PFSK-1 (cell line): ENCODE measurements around the gene IQGAP3.

Source experiments
- FOXP2 ChIP-seq: optimal IDR thresholded peaks from 2 replicates; pipeline ENCODE3; 2011; ENCODE audit warnings: borderline replicate concordance, control low read depth, inconsistent platforms; ENCODE audit not compliant: insufficient read depth; ENCODE audit errors: extremely low read length, extremely low read depth
- POLR2AphosphoS5 ChIP-seq: IDR thresholded peaks from 2 replicates; pipeline ENCODE4 v1.6.1; 2012; ENCODE audit warnings: low read depth, mild to moderate bottlenecking, control low read depth, low read length, moderate library complexity
- REST ChIP-seq, 2 experiments: IDR thresholded peaks; 2 replicates each; pipeline versions ENCODE4 v1.6.1 to v1.8.0; 2011 to 2012; ENCODE audit warnings: low read depth in 2 of 2, low read length in 2 of 2, control low read depth in 1 of 2, inconsistent platforms in 1 of 2, mild to moderate bottlenecking in 1 of 2, moderate library complexity in 1 of 2; ENCODE audit not compliant: insufficient read depth in 1 of 2
- SIN3A ChIP-seq: IDR thresholded peaks from 2 replicates; pipeline ENCODE4 v1.6.1; 2012; ENCODE audit warnings: mild to moderate bottlenecking, low read length, moderate library complexity, borderline replicate concordance; ENCODE audit not compliant: insufficient read depth
- TAF1 ChIP-seq: IDR thresholded peaks from 2 replicates; pipeline ENCODE4 v1.6.1; 2012; ENCODE audit warnings: low read length, control low read depth, borderline replicate concordance; ENCODE audit not compliant: insufficient read depth

- TF ChIP-seq TAF1 (no peak), POLR2AphosphoS5 (no peak), REST (IDR thresholded peaks at IDR 0.05; ENCODE audit: insufficient read depth in 1 of 2, low read depth in 2 of 2, low read length in 2 of 2) (no peak), SIN3A (no peak), FOXP2 (no peak)
Measured at GRCh38 chr1:156511644-156512043, 60.7 kb downstream of the IQGAP3 start.
